ENCODE measurements around the gene COPS2. TPM values are rescaled to one million over a fixed set of nuclear protein-coding genes. Genes with fewer than 3 reads are reported as not detected.
"Not testable (repeated sequence)": the region's sequence is repeated elsewhere in the genome, so short reads cannot be mapped to it uniquely, and the experiment has no call there.

The COPS2 gene
- total RNA-seq, 1 donor from 2014 or later: 57.2 TPM

DNA sequence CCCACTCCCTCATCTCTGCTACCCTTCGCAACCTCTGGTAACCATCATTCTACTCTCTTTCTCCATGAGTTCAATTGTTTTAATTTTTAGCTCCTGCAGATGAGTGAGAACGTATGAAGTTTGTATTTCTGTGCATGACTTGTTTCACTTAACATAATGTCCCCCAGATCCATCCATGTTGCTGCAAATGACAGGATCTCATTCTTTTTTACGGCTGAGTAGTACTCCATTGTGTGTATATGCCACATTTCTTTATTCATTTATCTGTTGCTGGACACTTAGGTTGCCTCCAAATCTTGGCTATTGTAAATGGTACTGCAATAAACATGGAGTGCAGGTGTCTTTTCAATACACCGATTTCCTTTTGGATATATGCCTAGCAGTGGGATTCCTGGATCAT is 26.7 kb upstream of the COPS2 start:
- Histone ChIP-seq H3K27me3 (no peaks in the 10 kb centered on the region), H3K4me3 (no peak overlapping the region), H3K9me3 (no peaks in the 10 kb centered on the region), H3K36me3 (no peaks in the 10 kb centered on the region), H3K4me1 (no peaks in the 10 kb centered on the region), H3K27ac (no peak overlapping the region)
- DNase-seq: no peak
- no peak for ATAC-seq
- no peak for TF ChIP-seq CTCF (IDR thresholded peaks at IDR 0.05)
- intact Hi-C loops (cut with DNase I): no loop called here

DNA sequence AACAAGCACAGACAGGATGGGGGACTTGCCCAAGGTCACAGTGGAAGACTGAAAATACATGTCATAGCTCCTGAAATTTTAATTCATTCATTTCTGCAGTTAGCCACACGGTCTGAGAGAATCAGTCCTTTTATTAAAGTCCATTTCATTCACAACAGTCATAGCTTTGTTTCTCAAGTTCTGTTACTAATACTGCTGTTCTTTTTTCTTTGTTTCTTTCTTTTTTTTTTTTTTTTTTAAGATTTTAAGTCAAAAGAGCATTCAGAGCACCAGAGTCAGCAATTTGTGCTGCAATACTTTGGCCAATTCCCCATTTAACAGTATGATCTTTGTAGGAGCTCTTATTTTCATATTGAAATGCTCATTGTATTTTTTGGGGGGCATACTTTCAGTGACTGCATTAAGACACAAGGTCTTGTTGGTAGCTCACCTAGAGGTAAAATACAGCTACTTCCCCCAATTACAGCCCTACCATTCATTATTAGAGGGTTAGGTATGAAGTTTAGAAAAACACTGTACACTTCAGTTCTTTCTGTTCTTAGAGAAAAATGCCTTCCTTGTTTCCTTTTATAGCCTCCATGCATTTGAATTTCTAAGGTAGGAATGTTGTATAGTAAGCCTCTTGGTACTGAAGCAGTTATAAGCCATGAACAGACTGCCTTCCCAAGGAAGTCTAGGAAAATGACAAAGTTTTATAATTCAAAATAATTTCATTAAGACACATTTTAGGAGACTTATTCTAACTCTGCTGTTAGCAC is 24.2 kb upstream of the COPS2 start:
- no peaks in the 10 kb centered on the region for H3K4me1 ChIP-seq
- no peaks in the 10 kb centered on the region for H3K27me3 ChIP-seq
- no peak overlapping the region for H3K4me3 ChIP-seq
- H3K36me3 ChIP-seq: no peaks in the 10 kb centered on the region
- H3K9me3 ChIP-seq: no peaks in the 10 kb centered on the region
- ATAC-seq (no peak), DNase-seq (no peak)
- TF ChIP-seq CTCF (IDR thresholded peaks at IDR 0.05): no peak
- H3K27ac ChIP-seq: no peak overlapping the region
- intact Hi-C loops (cut with DNase I): no loop called here

GRCh38 chr15:49178497-49178896 is 23.1 kb upstream of the COPS2 start:
- Histone ChIP-seq H3K4me1 (no peaks in the 10 kb centered on the region), H3K9me3 (no peaks in the 10 kb centered on the region), H3K36me3 (no peaks in the 10 kb centered on the region), H3K4me3 (no peak overlapping the region), H3K27ac (no peak overlapping the region), H3K27me3 (no peaks in the 10 kb centered on the region)
- ATAC-seq (no peak), DNase-seq (no peak)
- no peak for TF ChIP-seq CTCF (IDR thresholded peaks at IDR 0.05)
- intact Hi-C loops (cut with DNase I): no loop called here

DNA sequence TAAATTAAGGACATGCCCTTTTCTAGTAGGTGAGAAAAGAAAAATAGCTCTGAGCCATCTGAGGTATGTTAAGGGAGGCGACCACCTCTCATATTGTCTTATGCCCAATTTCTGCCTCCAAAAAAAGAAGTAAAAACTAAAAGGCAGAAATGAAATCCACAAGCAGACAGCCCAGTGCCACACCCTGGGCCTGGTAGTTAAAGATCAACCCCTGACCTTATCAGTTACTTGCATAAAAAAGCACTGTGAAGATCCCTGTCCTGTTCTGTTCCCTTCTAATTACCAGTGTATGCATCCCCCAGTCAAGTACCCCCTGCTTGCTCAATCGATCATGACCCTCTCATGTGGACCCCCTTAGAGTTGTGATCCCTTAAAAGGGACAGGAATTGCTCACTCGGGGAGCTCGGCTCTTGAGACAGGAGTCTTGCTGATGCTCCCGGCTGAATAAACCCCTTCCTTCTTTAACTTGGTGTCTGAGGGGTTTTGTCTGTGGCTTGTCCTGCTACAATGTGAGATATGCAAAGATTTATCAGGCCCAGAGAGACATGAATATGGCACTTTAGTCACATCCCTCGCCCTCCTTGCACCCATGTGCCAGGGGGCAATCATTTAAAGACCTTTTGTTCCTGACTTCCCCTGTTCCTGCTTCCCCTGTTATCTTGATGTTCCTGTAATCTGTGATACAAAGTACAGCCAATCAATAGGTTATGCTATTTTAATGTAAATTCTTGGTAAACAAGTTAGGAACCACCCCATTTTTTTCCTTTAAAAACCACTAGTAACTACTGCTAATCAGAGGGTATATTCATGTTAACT is 20.4 kb upstream of the COPS2 start:
- H3K9me3 ChIP-seq; DNase-seq; H3K4me3 ChIP-seq; H3K36me3 ChIP-seq; H3K4me1 ChIP-seq; H3K27ac ChIP-seq; ATAC-seq; H3K27me3 ChIP-seq; intact Hi-C loops (cut with DNase I): not testable (repeated sequence)

DNA sequence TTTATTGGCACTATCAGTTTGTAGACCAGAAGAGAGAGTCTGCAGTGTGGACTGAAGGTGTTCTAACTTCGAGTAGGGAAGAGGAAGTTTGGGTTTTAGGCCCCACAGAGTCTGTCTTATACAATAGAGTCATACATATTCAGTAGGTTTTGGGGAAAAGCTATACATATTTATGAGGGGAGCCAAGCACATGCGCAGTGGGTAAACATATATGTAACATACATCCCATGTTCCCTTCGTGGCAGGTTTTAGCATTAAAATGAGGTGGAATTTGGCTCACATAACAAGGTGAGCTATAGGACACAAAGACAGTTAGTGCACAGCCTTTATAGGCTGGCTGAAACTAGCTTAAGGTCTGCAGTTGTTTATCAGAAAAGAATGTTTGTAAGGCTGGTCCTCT is 19.5 kb upstream of the COPS2 start:
- intact Hi-C loops (cut with DNase I): no loop called here
- Histone ChIP-seq H3K9me3 (no peaks in the 10 kb centered on the region), H3K36me3 (no peaks in the 10 kb centered on the region), H3K4me1 (peaks cover 10% of the 10 kb centered on the region), H3K27ac (no peak overlapping the region), H3K4me3 (no peak overlapping the region), H3K27me3 (no peaks in the 10 kb centered on the region)
- TF ChIP-seq CTCF (IDR thresholded peaks at IDR 0.05): no peak
- no peak for DNase-seq
- no peak for ATAC-seq

DNA sequence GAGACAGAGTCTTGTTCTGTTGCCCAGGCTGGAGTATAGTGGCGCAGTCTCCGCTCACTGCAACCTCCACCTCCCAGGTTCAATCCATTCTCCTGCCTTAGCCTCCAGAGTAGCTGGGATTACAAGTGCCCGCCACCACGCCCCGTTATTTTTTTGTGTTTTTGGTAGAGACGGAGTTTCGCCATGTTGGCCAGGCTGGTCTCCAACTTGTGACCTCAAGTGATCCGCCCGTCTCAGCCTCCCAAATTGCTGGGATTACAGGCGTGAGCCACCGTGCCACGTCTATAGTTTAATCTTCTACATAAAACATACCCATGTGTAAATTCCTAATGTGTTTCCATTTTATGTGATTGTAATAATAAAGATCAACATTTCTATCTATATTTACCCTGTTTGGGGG is 16.4 kb upstream of the COPS2 start:
- ATAC-seq (no peak), DNase-seq (no peak)
- Histone ChIP-seq H3K9me3 (no peaks in the 10 kb centered on the region), H3K36me3 (no peaks in the 10 kb centered on the region), H3K4me3 (no peak overlapping the region), H3K4me1 (peaks cover 10% of the 10 kb centered on the region), H3K27ac (no peak overlapping the region), H3K27me3 (no peaks in the 10 kb centered on the region)
- no peak for TF ChIP-seq CTCF (IDR thresholded peaks at IDR 0.05)
- intact Hi-C loops (cut with DNase I): no loop called here
